T-helper 2 cell treated with Interferon-gamma antibody and Interleukin-4, amounts not matched to agents 100 ng/mL and 5 ng/mL, for 36 hours (primary cell): ENCODE measurements around the gene CCNG1. TPM values are rescaled to one million over a fixed set of nuclear protein-coding genes. Genes with fewer than 3 reads are reported as not detected.
"Not testable (repeated sequence)": the region's sequence is repeated elsewhere in the genome, so short reads cannot be mapped to it uniquely, and the experiment has no call there.

Experiments used
- intact Hi-C: fragments of 100-400 bp; cut with micrococcal nuclease; formaldehyde crosslinking; loops from one replicate; pipeline ENCODE4 v1.15.1; 2023
- total RNA-seq: library from RNA; stranded (reverse); gene quantifications from 2 replicates; pipeline ENCODE4 v1.2.3, GENCODE V29; 2022

The CCNG1 gene
- total RNA-seq, 1 donor from 2014 or later: 119 TPM

GRCh38 chr5:163439092-163439425, 1.7 kb downstream of the CCNG1 start:
- intact Hi-C loops: no loop called here

GRCh38 chr5:163440954-163441353, 3.6 kb downstream of the CCNG1 start:
- intact Hi-C loops: loop anchor here (1.0 kb wide), 1 partner anchor 12 kb away; no protein-coding TSS in a partner anchor

GRCh38 chr5:163444526-163444925, 7.1 kb downstream of the CCNG1 start:
- intact Hi-C loops: no loop called here

- intact Hi-C loops: no loop called here
Observed at GRCh38 chr5:163445345-163445744, 8.0 kb downstream of the CCNG1 start.

GRCh38 chr5:163447191-163447590, 9.8 kb downstream of the CCNG1 start:
- intact Hi-C loops: no loop called here

- intact Hi-C loops: no loop called here
Observed at GRCh38 chr5:163447875-163448274, 10.5 kb downstream of the CCNG1 start.

- intact Hi-C loops: no loop called here
Observed at GRCh38 chr5:163448491-163448890, 11.1 kb downstream of the CCNG1 start.

GRCh38 chr5:163451489-163451888, 14.1 kb downstream of the CCNG1 start:
- intact Hi-C loops: no loop called here

- intact Hi-C loops: loop anchor here (1.0 kb wide), 1 partner anchor 13 kb away; no protein-coding TSS in a partner anchor
Observed at GRCh38 chr5:163453705-163454104, 16.3 kb downstream of the CCNG1 start.

- intact Hi-C loops: not testable (repeated sequence)
Observed at GRCh38 chr5:163455406-163455805, 18.0 kb downstream of the CCNG1 start.

- intact Hi-C loops: no loop called here
Observed at GRCh38 chr5:163456029-163456589, 18.7 kb downstream of the CCNG1 start.

- intact Hi-C loops: no loop called here
Observed at GRCh38 chr5:163456840-163457239, 19.4 kb downstream of the CCNG1 start.

GRCh38 chr5:163458778-163459385, 21.5 kb downstream of the CCNG1 start:
- intact Hi-C loops: no loop called here

- intact Hi-C loops: no loop called here
Observed at GRCh38 chr5:163459462-163459818, 22.0 kb downstream of the CCNG1 start.

- intact Hi-C loops: loop anchor here (1.0 kb wide), 2 partner anchors 23 to 45 kb away; partner anchors contain the start of genes CCNG1 and MAT2B
Observed at GRCh38 chr5:163459819-163460561, 22.6 kb downstream of the CCNG1 start, which contains the start of gene NUDCD2. TSS of gene NUDCD2 (minus strand) at chr5:163460102. CDS start at chr5:163460050, 52 bp downstream.

GRCh38 chr5:163460562-163461171, 23.3 kb downstream of the CCNG1 start, which contains the start of gene HMMR:
TSS of gene HMMR (plus strand) at chr5:163460632. CDS start at chr5:163460693, 61 bp downstream.
- intact Hi-C loops: loop anchor here (1.0 kb wide), 2 partner anchors 23 to 45 kb away; partner anchors contain the start of genes CCNG1 and MAT2B

- intact Hi-C loops: no loop called here
Observed at GRCh38 chr5:163463063-163463435, 25.7 kb downstream of the CCNG1 start.

- intact Hi-C loops: no loop called here
Observed at GRCh38 chr5:163467682-163468081, 30.3 kb downstream of the CCNG1 start.

- intact Hi-C loops: no loop called here
Observed at GRCh38 chr5:163473635-163474243, 36.3 kb downstream of the CCNG1 start.

- intact Hi-C loops: no loop called here
Observed at GRCh38 chr5:163475411-163475810, 38.0 kb downstream of the CCNG1 start.
